Posterior vena cava (tissue), 2 donors: ENCODE measurements around the gene LEMD2. TPM values are rescaled to one million over a fixed set of nuclear protein-coding genes. Genes with fewer than 3 reads are reported as not detected.

Experiments
- DNase-seq: peaks from one replicate; pipeline ENCODE4 v3.0.0-alpha.2; 2020; ENCODE audit warnings: low spot score
- intact Hi-C, 2 donors: fragments of 100-400 bp; cut with DNase I; formaldehyde crosslinking; loops; one replicate each; pipeline versions ENCODE4 v1.14.1 to v1.14.2; 2022 to 2023
- total RNA-seq, 2 donors: library from RNA; stranded (reverse); fragmentation: NEBNext Ultra II Directional; extraction: Animal tissue kit (Norgen Biotek cat#: 25700); gene quantifications; one replicate each; pipeline ENCODE4 v1.2.1, GENCODE V29; 2021
- donor health status: DM: yes; HTN: yes; CAD: no.
- donor health status: DM: yes; HTN: yes; CAD: no.

LEMD2 gene
- total RNA-seq, 2 donors from 2014 or later, result 38.0 to 41.4 TPM

DNA sequence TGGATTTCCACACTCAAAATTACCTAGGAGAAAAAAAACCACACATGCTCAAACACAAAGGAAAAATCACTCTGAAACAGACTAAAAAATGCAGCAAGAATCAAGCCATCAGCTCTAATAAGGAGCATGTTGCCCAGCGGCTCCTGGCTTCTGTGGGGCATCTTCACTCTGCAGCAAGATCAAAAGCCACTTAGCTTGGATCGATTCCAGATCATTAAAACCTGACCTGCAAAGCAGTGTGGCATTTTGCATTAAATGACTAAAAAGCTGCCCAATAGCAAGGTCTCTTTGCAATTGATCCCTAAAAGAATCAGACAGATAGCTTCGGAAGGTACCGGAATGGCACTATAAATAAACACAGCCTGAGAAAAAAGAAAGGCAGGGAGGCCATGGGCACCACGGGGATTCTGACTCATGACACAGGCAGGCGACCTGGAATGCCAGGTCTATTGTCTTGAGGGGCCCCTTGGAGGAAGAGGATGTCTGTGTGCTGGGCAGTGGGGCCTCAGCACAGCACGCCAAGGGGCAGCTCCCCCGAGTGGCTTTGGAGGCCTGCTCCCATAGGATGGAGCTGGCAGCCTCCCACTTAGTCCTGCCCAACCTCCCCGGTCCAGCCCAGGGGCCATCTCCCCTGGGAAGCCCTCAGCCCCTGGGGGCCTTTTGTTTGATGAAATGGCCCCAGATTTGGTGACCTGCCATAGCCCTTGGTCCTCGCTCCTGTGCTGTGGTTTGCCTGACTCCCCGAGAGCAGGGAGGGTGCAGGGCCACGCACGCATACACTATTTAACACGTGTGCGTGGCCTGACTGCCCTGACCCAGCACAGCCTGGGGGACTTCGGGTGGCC lies 7.6 kb downstream of the LEMD2 start:
- intact Hi-C loops, result loop anchor here in 1 of 2 donors (5.0 kb wide), 1 partner anchor 1906 kb away; the partner anchor contains the start of gene FKBP5
- no peak for DNase-seq

DNA sequence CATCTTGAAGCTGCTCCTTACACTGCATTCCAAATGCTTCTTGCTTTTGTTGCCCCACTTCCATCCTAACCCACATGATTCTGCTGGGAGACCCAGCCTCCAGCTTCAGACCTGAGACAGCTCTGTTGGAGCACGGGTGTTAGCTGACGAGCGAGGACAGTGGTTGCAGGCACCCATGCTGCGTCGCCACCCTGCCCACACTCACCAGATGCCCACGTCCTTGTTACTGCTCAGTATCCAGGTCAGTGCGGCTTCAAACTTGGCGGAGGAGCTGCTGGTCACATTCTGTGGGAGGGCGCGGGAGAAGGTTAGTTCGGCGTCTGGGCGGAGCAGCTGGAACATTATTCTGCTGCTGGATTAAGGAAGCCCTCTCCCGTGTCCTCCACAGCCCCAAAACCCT lies 9.0 kb downstream of the LEMD2 start:
- intact Hi-C loops, result loop anchor here (5.0 to 10.0 kb wide), 3 partner anchors 245 to 1907 kb away; partner anchors contain the start of gene FKBP5 (in 1 of the 2)
- DNase-seq, result no peak

DNA sequence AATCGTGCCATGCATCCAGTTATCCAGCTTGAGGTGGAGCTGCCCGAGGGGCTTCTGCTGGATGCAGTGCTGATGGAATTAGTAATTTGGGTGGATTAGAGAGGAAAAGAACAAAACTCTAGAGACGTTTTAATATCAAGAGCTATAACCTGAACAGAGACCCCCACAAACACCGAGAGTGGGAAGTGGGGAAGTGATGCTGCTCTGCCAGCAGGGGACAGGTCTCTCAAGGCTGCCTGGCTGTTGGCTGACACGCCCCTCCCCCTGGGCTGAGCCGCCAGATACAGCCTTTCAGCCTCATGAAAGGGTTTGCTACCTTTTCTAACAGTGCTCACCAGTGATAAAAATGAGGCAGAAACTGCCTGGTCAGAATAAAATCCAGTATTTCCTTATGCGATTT lies 9.6 kb downstream of the LEMD2 start:
- intact Hi-C loops, result loop anchor here in 1 of 2 donors (10.0 kb wide), 2 partner anchors 246 to 936 kb away; no protein-coding TSS in a partner anchor
- DNase-seq, result no peak

DNA sequence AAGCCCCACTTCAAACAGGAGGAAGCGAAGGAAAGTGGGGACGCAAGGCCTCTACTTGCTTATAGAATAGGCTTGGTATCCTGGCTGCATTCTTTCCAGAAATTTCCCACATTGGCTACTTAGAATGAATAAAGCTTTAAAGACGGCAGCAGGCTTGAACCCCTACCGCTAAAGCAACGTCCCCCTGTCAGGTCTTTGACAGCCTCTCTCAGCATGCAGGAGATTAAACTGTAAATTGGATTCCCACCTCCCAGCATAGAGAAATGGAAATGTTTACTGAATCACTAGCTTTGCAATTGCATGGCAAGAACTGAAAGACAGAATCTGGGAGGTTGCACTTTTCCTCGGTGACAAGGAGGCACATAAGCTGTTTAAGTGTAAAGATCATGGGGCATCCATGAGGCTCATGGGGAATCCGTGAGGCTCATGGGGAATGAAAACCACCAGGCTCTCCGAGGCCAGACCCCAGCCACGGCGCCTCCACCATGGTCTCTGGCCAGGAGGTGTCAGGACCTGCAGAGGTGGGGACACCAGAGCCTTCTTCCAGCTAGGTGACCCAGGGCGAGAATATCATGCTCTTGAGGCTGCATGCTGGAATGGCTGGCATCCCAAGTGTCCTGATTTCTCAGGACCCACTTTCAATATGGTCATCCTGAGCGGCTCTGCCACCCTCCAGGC lies 10.3 kb downstream of the LEMD2 start:
- DNase-seq, result no peak
- intact Hi-C loops, result loop anchor here in 1 of 2 donors (10.0 kb wide), 2 partner anchors 246 to 936 kb away; no protein-coding TSS in a partner anchor

DNA sequence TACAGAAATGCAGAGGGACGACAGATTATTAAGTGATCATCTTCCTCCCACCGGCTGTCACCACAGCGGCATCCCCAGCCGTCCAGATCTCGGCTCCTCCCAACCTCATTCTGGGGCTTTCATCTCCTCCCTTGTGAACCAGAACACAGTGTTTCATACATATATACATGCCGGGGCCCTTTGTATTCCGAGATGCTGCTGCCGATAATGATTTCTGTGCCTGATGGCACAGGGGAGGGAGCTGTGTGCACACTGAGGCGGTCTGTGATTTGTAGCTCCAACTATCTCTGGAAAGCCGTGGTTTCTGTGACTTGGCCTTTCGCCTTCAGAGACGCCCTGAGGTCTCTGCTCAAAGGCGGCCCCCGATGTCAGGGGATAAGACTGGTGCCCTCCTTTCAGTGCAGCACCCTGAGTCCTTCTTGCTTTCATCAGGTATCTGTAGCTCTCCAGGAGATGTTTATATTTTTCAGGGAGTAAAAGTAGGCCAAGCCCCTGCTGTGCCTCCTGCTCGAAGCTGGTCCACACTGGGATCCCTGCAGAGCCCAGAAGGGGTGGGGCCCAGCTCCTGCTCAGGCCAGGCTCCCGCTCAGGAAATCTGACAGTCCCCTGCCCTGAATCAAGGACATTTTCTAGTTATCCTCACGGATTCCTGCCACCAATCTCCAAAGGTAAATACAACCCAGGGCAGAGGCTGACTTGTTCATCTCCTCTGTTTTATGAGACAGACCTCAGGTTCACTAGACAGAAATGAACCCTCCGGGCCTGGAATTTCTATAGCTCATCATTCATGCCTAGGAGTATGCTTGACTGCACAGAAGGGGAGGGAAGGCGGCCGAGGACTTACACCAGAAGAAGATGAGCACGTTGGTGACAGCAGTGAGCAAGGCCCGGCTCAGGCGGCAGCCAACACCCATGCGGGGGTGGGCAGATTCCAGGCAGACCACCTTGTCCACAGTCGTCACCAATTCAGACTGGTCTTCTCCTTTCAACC lies 11.2 kb downstream of the LEMD2 start:
- intact Hi-C loops, result loop anchor here in 1 of 2 donors (1.0 to 10.0 kb wide), 3 partner anchors 25 to 937 kb away; no protein-coding TSS in a partner anchor
- no peak for DNase-seq

DNA sequence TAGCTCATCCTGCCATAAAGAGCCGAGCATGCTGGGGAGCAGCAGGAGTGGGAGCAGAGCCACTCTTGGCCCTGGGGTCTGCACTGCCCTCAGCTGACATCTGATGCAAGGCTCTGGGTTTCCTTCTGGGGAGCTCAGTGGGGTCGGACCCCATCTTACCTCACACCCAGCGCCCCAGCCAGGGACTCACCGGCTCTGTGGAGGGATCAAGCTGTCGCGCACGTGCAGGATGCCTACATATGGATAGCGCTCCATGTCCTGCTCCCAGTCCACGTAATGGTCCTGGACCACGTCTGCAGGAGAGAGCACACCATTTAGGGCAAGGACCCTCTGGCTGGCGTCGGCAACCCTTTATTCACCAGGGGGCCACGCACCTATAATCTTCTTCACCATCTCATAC lies 12.2 kb downstream of the LEMD2 start:
- intact Hi-C loops, result loop anchor here in 1 of 2 donors (1.0 to 10.0 kb wide), 3 partner anchors 24 to 938 kb away; no protein-coding TSS in a partner anchor
- DNase-seq, result no peak

DNA sequence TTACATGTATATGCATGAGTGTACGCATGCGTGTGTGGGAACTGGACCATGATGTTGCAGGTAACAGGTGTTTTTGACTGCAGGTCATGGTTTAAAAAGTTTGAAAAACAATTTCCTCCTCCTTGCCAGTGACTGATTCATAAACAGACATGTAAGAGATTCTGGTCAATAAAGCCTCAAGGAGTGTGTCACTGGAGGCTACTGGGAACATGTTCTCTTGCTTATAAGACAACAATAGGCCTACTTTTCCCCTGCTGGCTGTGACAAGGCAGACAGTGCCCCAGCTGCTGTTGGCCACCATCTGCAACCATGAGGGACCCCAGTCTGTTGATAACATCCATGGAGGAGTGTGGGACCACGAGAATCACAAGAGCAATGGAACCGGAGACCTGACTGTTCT lies 12.7 kb downstream of the LEMD2 start:
- intact Hi-C loops, result loop anchor here in 1 of 2 donors (10.0 kb wide), 2 partner anchors 249 to 939 kb away; no protein-coding TSS in a partner anchor
- DNase-seq, result no peak

DNA sequence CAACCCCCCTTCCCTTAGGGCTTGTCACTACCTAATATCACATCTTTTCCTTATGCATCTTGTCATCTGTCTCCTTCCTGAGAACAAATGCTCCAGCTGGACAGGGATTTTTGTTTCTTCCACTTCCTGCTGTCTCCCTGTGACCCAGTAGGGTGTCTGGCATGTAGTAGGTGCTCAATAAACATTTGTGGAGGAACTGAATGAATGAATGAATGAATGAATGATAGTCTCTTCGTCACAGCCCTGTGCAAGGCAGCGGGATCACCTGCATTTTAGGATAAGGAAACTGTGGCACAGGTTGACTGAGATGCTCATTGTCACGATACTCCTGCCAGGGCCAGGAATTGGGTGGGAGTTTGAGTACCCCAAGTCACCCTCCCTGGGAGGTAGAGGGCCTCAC lies 14.2 kb downstream of the LEMD2 start:
- intact Hi-C loops, result loop anchor here (1.0 to 10.0 kb wide), 5 partner anchors 32 to 940 kb away; no protein-coding TSS in a partner anchor
- DNase-seq, result no peak

DNA sequence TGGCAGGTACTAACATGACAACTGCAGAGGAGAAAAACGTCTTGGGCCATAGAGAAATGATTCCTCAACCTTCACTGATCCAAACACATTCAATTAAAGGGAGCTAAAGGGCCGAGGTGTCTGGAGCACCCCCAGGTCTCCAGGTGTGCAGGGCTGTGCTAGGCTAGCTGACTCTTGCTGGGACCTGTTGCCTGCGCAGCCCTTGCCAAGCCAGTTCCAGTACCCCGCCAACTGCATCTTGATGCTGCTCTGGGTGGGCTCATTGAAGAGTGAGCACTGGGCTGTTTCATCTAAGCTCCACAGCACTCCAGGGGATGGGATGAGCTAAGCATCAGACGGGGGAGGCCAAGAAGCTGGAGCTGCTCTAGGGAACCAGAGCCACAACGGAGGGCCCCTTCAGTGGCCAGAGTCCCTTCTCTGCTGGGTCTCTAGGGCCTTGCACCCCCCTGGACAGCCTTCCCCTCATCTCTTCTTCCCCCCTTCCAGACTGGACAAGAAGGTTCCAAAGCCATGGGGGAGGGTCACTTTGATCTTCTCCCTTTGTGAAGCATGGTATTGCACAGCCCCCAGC lies 15.9 kb downstream of the LEMD2 start:
- no peak for DNase-seq
- intact Hi-C loops, result loop anchor here (5.0 to 10.0 kb wide), 4 partner anchors 252 to 942 kb away; no protein-coding TSS in a partner anchor

DNA sequence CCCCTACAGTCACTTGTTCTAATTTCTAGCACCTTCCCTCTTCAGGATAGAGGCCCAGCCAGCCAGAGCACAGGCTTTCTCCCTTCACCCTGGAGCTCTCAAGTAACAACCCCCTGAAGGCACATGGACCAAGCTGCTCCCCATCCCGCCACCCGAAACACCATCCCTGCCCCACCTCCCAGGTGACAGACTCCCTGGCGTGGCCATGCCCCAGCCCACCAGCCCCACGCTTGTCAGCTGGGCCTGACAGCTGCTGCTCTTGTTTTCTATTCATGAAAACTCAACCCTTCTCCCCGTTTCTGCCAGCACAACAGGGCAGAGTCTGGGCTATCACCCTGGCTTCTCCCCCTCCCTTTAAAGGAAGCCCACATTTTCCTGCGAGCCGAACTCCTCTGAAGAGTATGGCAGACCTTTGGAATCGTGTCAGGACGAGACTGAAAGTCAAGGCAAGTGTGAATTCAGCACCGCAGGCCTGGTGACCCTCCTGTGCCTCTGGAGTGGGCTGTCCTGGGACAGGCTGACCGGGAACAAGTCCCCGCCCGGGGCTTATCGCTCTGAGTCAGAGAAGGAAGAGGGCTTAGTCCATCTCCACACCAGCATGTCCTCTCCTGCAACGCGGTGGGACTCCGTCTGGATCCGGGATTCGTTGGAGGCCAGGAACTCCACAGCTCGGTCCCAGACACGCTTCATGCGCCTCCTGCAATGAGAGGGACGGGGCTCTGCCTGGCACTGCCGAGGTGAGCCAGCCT lies 16.7 kb downstream of the LEMD2 start:
- no peak for DNase-seq
- intact Hi-C loops, result loop anchor here (5.0 to 10.0 kb wide), 4 partner anchors 253 to 943 kb away; no protein-coding TSS in a partner anchor

DNA sequence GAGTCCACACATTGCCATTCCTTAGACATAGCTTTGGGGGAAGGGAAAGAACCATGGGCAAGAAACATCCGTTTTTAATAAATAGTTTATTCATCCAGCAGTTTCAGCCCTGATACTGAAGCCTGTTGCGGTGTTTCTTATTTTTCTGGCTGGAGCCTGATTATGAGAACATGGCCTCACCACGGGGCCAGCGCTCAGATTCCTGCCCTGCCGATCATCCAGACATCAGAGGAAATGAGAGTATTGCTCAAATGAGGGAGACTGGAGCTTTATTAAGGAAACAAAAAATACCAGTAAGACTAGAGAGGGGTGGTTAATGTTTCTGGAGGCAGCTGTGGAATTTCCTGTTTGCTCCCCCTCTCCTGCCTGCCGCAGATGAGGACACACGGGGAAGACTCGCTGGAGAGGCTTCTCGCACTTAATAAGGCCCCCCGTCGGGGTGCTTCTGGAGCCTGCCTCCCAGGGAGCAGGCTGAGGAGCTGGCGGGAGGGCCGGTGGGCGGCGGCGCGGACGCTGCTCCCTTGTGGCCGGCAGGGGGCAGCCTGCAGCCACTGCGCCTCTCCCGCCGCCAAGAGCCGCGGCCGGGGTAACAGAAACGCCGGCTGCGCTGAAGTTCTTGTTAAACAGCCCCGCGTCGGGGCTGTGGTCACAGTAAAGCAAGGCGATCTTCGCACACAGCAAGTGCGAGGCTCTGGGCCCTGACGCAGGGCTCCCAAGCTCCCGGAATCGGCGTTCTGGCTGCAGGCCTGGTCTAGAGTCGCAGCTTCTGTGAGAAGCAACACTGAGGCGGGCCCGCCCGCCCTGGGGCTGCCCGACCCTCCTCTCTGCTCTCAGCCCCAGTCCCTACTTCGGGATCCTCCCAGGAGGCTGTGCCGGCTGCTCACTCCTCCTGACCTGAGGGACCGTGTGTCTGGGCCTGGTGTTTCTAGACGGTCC lies 17.5 kb downstream of the LEMD2 start:
- DNase-seq, result peak; percentile 91
- intact Hi-C loops, result loop anchor here (5.0 to 10.0 kb wide), 4 partner anchors 253 to 943 kb away; no protein-coding TSS in a partner anchor

DNA sequence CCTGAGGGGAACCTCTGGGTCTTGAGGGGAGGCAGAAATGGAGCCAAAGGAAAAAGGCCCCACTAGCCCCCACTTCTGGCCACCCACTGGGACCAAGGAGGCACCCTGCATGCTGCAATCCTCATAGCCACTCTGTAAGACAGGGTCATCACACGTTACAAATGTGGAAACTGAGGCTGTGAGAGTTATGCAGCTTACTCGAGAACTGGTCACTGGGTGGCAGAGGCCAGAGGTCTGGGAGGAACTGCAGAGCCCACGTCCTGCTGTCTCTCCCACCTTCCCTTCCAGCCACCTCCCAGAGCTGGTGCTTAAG lies 18.1 kb downstream of the LEMD2 start:
- no peak for DNase-seq
- intact Hi-C loops, result loop anchor here (5.0 to 10.0 kb wide), 4 partner anchors 254 to 944 kb away; no protein-coding TSS in a partner anchor

DNA sequence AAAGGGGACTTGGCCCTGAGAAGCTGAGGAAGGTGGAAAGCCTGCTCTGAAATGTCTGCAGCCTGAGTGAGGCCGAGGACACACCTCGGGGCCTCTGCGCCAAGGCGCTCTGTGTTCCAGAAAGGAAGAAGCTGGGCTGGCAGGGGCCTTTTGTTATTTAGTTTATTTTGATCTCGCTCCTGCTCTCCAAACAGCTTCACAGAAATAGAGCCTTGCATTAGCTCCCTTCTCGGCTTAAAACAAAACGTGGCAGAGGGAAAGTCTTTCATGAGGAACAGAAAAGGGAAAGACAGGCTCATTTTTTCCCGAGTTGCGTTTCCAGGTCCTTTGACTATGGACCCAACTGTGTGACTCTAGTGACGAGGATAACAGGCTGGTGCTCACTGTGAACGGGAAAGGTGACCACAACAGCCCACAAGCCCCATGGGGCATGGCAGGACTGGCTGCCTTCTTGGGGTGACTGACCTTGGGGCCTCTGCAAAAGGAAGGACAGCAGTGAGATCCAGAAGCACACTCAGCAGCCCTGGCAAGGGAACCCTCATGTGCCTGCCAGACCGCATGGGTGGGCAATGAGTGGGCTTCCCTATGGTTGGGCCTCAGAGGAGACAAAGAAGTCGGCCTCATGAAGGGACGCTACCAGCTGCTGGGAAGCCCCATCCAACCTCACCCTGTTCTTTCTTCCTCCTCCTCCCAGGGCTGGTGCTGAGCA lies 18.7 kb downstream of the LEMD2 start:
- no peak for DNase-seq
- intact Hi-C loops, result loop anchor here (5.0 to 10.0 kb wide), 4 partner anchors 255 to 945 kb away; no protein-coding TSS in a partner anchor

DNA sequence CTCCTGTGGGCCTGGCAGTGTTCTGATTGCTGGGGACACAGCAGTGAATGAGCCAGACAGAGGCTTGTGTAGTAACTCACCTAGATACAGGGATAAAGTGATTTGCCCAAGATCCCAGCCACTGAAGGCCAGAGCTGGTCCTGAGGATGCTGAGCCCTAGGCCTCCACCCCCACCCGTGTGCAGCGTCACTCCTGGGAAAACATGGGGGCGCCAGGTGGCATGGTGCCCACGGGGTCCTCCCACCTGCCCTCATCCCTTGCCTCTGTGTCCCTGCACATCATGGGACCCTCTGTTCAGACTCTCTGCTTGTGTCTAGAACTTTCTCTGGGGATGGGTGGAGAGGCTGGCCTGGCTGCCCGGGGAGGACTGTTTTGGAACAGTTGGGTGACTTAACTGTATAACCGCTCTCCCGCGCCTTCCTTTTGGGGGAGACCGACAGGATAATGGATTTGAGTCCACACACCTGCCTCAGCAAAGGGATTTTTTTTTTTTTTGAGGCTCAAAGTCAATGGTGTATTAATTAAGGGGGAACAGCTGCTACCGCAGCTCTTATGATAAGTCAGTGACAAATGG lies 19.6 kb downstream of the LEMD2 start:
- intact Hi-C loops, result loop anchor here in 1 of 2 donors (10.0 kb wide), 1 partner anchor 385 kb away; no protein-coding TSS in a partner anchor
- no peak for DNase-seq

DNA sequence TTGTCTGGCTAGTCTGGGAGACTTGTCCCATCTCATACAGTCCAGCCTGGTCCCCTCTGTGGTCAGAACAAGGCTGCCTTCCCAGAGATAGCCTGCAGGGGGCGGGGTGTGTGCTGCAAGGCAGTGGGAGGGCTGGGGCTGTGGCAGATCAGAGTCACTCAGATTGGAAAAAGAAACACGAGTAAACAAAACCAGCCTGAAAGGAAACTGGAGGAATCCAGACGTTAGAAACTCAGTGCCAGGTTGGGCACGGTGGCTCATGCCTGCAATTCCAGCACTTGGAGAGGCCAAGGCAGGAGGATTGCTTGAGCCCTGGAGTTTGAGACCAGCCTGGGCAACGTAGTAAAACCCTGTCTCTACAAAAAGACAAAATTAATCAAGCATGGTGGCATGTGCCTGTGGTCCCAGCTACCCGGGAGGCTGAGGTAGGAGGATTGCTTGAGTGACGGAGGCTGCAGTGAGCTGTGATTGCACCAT lies 20.2 kb downstream of the LEMD2 start:
- intact Hi-C loops, result loop anchor here in 1 of 2 donors (10.0 kb wide), 1 partner anchor 386 kb away; no protein-coding TSS in a partner anchor
- peak; percentile 93 for DNase-seq
